Measurements from ENCODE around the gene HIVEP2.
A peak's percentile ranks its signal among the peaks of the same experiment; 100 is the strongest.
"Not testable (repeated sequence)": the region's sequence is repeated elsewhere in the genome, so short reads cannot be mapped to it uniquely, and the experiment has no call there.

Gene HIVEP2

GRCh38 chr6:142945049-142945445, at the start of gene HIVEP2:
Gene HIVEP2, minus strand, starts transcription at chr6:142945176. Its CDS starts 170,438 bp downstream, at chr6:142774738.
- DNase-seq (ENCODE audit: low read depth in 2 of 2), result peak; percentile 63 to 74

- no peak for DNase-seq (ENCODE audit: low read depth in 2 of 2)
These were observed 49.0 kb upstream of the HIVEP2 start for GRCh38 chr6:142993977-142994376.

GRCh38 chr6:142987490-142987889, 42.5 kb upstream of the HIVEP2 start:
- no peak for DNase-seq (ENCODE audit: low read depth in 2 of 2)

GRCh38 chr6:142985281-142985680, 40.3 kb upstream of the HIVEP2 start:
- no peak for DNase-seq (ENCODE audit: low read depth in 2 of 2)

- DNase-seq (ENCODE audit: low read depth in 2 of 2), result no peak
These were observed 39.4 kb upstream of the HIVEP2 start for GRCh38 chr6:142984386-142984785.

- DNase-seq (ENCODE audit: low read depth in 2 of 2), result no peak
These were observed 30.4 kb upstream of the HIVEP2 start for GRCh38 chr6:142975365-142975764.

GRCh38 chr6:142970941-142971340, 26.0 kb upstream of the HIVEP2 start:
- not testable (repeated sequence) for DNase-seq (ENCODE audit: low read depth in 2 of 2)

- no peak for DNase-seq (ENCODE audit: low read depth in 2 of 2)
These were observed 23.6 kb upstream of the HIVEP2 start for GRCh38 chr6:142968601-142969000.

- no peak for DNase-seq (ENCODE audit: low read depth in 2 of 2)
These were observed 21.3 kb upstream of the HIVEP2 start for GRCh38 chr6:142966294-142966693.

GRCh38 chr6:142965164-142965563, 20.2 kb upstream of the HIVEP2 start:
- DNase-seq (ENCODE audit: low read depth in 2 of 2), result no peak

GRCh38 chr6:142960098-142960497, 15.1 kb upstream of the HIVEP2 start:
- no peak for DNase-seq (ENCODE audit: low read depth in 2 of 2)

- no peak for DNase-seq (ENCODE audit: low read depth in 2 of 2)
These were observed 13.4 kb upstream of the HIVEP2 start for GRCh38 chr6:142958343-142958742.

GRCh38 chr6:142956726-142957125, 11.8 kb upstream of the HIVEP2 start:
- no peak for DNase-seq (ENCODE audit: low read depth in 2 of 2)

GRCh38 chr6:142954844-142955243, 9.9 kb upstream of the HIVEP2 start:
- no peak for DNase-seq (ENCODE audit: low read depth in 2 of 2)

- DNase-seq (ENCODE audit: low read depth in 2 of 2), result no peak
These were observed 8.6 kb upstream of the HIVEP2 start for GRCh38 chr6:142953373-142954273.

- no peak for DNase-seq (ENCODE audit: low read depth in 2 of 2)
These were observed 7.6 kb upstream of the HIVEP2 start for GRCh38 chr6:142952614-142953013.

- no peak for DNase-seq (ENCODE audit: low read depth in 2 of 2)
These were observed 5.3 kb upstream of the HIVEP2 start for GRCh38 chr6:142950291-142950690.

GRCh38 chr6:142947714-142948480, 2.9 kb upstream of the HIVEP2 start:
- DNase-seq (ENCODE audit: low read depth in 2 of 2), result no peak

- peak; percentile 57 to 62 for DNase-seq (ENCODE audit: low read depth in 2 of 2)
These were observed 2.1 kb upstream of the HIVEP2 start for GRCh38 chr6:142946924-142947713.

- peak; percentile 80 to 82 for DNase-seq (ENCODE audit: low read depth in 2 of 2)
These were observed 1.4 kb upstream of the HIVEP2 start for GRCh38 chr6:142946181-142946923.
